Stimulated activated CD4-positive, alpha-beta T cell treated with anti-CD3 and anti-CD28 coated beads, Interleukin-2, amount 100 ng/mL, for 48 hours (primary cell): ENCODE data around the gene OR2F1.
"Not testable (repeated sequence)": the region's sequence is repeated elsewhere in the genome, so short reads cannot be mapped to it uniquely, and the experiment has no call there.

Source experiments
- DNase-seq, 2 donors: peaks; one replicate each; pipeline ENCODE4 v3.0.0-alpha.2; 2020

The OR2F1 gene

DNA sequence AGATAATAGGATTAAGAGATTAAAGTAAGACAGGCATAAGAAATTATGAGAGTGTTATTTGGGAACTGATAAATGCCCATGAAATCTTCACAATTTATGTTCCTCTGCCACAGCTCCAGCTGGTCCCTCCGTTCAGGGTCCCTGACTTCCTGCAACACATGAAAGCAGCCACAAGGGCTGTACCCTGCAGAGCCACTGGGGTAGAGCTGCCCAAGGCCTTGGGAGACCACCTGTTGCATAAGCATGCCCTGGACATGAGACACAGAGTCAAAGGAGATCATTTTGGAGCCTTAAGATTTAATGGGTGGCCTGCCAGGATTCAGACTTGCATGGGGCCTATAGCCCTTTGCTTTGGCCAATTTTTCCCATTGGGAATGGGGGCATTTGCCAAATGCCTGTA lies 56.2 kb downstream of the OR2F1 start:
- not testable (repeated sequence) for DNase-seq

DNA sequence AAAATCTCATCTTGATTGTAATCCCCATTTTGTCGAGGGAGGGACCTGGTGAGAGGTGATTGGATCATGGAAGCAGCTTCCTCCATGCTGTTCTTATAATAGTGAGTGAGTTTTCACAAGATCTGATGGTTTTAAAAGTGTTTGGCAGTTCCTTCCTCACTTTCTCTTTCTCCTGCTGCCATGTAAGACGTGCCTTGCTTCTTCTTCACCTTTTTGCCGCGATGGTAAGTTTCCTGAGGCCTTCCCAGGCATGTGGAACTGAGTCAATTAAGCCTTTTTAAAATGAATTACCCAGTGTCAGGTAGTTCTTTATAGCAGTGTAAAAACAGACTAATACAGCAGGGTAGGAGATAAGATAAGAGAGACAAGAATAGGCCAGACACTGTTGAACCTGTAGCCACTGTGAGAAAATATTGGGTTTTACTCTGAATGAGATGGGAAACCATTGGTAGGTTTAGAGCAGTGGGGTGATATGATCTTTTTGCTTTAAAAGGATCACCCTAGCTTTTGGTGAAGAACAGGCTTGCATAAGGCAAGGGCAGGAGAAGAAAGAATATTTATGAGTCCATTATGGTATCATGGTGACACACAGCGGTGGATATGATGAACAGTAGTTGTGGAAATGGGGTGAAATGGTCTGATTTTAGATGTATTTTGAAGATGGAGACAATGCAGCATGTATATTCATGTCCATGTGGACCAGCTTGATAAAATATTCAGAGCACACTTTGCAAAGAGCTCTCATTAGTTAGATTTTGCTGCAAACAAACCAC lies 57.0 kb downstream of the OR2F1 start:
- no peak for DNase-seq
